ENCODE measurements around the gene PRDM1. TPM values are rescaled to one million over a fixed set of nuclear protein-coding genes. Genes with fewer than 3 reads are reported as not detected.

The PRDM1 gene
- total RNA-seq, 4 donors from 2014 or later = 7.0 to 20.8 (median 10.3) TPM

DNA sequence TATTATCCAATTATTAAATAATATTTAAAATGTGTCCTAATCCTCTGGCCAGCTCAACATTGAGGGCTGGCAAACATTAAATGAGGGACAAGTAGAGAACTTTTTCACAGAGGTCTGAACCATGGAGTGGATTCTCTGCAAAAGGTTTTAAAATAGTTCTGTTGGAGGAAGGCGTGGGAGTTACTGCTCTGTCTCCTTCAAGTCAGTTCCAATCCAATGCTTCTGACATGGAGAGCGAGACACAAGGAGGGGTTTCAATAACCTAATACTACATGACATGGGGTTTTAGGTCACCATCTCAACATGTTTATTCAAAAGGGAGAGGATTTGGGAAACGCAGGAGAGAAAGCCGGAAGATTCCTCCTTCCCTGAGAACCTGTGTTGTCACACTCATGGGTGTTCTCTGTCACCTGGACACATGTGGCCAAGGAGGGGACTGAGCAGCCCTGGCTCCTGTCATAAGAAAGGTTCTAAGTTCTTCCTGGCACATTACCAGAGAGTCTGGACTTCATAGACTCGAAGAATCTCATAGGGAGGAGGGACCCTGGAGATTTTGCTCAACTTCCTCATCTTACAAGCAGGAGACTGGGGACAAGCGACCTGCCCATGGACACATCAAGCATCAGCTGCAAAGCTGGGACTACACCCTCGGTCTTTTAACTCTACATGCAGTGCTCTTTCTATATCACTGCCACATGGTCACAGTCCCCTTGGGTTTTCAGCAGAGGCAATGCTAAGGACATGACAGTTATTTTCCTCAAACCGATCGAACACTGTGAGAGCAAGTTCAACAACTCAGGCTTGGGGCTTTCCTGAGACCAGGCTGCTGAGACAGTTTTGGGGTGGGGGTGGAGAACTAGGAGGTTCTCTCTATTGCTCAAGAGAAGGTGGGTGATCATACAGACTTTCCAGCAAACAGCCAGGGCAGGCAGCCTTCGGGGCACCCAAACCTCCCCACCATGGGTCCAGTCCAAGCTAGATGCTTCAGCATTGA lies 38.6 kb downstream of the PRDM1 start:
- TF ChIP-seq, protein P1, sequence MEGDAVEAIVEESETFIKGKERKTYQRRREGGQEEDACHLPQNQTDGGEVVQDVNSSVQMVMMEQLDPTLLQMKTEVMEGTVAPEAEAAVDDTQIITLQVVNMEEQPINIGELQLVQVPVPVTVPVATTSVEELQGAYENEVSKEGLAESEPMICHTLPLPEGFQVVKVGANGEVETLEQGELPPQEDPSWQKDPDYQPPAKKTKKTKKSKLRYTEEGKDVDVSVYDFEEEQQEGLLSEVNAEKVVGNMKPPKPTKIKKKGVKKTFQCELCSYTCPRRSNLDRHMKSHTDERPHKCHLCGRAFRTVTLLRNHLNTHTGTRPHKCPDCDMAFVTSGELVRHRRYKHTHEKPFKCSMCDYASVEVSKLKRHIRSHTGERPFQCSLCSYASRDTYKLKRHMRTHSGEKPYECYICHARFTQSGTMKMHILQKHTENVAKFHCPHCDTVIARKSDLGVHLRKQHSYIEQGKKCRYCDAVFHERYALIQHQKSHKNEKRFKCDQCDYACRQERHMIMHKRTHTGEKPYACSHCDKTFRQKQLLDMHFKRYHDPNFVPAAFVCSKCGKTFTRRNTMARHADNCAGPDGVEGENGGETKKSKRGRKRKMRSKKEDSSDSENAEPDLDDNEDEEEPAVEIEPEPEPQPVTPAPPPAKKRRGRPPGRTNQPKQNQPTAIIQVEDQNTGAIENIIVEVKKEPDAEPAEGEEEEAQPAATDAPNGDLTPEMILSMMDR (IDR thresholded peaks at IDR 0.05) = no peak
- DNase-seq (ENCODE audit: low spot score) (no peak), ATAC-seq (ENCODE audit: low FRiP score) (no peak)

DNA sequence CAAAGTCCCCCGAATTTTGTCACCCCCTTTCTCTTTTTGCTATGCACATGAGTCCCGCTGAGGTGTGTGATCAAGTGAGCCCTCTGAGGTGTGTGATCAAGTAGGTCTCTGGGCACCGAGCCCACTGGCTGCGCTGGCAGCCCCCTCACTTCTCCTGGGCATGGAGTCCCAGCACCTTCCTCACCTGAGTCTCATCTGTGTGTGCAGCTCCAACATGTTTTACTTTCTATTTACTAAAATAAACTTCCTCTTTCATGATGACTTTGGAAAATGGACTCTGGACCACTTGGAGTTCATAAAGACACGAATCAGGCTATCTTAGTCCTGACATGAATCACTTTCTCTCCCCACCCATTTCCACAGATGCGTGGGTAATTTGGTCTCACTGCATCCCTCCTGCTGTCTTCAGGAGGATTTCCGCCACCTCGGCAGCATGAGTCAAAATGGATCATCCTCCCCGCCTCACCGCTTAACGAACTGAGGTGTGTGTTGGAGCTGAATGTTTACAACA lies 39.8 kb downstream of the PRDM1 start:
- no peak for ATAC-seq (ENCODE audit: low FRiP score)
- TF ChIP-seq, protein P1 (IDR thresholded peaks at IDR 0.05) = no peak
- DNase-seq (ENCODE audit: low spot score) = no peak

DNA sequence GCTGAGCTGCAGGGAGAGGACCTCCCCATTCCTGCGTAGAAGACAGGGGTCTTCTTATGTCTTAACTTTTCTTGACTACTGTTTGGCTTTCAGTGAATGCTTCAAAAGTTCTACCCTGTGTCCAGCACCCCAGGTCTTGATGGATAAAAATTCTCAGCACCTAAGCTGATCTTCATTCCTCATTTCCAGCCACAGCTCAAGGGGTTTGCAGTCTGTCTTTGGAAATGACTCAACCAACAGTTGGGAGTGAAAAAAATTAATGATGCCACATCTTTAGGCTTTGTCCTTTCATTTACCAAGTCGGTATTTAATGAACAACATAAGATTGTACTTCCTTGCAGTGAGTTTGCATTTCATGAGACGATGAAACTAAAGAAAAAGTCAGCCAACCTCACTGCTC lies 40.3 kb downstream of the PRDM1 start:
- no peak for ATAC-seq (ENCODE audit: low FRiP score)
- TF ChIP-seq, protein P1 (IDR thresholded peaks at IDR 0.05) = no peak
- no peak for DNase-seq (ENCODE audit: low spot score)

DNA sequence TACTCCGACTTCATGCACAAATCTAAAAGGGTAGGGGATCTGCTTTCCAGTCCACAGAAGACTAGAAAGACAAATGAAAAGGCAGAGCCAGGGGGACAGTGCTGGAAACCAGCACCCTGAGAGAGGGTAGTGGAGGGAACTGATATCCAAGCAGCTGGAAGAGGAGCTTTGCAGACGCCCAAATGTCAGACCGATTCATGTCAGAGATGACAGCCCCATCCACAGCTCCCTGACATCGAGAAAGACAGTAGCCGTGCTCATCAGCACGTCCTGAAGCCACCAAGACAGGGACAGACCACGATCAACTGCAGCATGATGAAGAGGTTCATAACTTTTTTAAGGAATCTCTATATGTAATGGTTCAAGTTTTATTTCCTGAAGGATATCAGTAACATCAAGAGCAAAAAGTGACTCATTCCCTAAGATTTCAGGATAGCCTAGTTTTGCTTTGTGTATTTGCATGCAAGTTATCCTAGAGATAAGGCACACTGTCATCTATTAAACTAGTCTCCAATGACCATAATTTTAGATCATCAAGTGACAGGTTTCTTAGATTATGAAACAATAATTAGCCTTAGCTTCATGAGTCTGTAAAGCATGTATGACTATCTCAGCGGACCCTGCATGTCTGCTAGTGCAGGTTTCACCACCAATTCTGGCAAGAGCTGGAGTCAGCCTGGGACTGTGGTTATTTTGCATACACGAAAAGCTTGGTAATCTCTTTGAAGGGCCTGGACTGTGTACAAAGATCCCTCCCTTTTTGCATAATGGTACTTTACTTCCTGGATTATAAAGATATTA lies 43.0 kb downstream of the PRDM1 start:
- no peak for ATAC-seq (ENCODE audit: low FRiP score)
- TF ChIP-seq, protein P1 (IDR thresholded peaks at IDR 0.05) = no peak
- DNase-seq (ENCODE audit: low spot score) = no peak

DNA sequence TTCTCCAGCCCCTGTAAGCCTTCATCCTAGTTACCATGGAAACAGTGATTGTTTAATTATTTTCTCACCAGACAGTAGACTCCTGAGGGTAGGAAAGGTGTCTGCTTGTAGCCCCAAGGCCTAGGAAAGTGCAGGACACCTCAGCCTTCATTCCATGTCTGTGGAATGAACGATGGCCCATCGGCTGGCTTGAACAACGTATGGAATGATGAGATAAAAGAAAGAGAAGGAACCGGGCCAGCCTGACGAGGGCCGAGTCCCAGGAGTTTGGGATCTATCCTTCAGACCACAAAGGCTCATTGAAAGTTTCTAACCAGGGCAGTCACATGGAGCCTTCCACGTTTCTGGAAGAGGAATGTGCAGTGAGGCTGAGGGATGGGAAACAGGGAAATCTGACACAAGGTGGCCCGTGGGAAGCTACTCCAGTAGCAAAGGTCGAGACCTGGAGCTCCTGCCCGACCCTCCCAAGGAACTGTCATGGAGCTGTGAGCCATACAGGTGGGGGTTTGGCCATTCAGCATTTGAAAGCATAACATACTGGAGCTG lies 46.1 kb downstream of the PRDM1 start:
- TF ChIP-seq, protein P1 (IDR thresholded peaks at IDR 0.05) = no peak
- no peak for DNase-seq (ENCODE audit: low spot score)

DNA sequence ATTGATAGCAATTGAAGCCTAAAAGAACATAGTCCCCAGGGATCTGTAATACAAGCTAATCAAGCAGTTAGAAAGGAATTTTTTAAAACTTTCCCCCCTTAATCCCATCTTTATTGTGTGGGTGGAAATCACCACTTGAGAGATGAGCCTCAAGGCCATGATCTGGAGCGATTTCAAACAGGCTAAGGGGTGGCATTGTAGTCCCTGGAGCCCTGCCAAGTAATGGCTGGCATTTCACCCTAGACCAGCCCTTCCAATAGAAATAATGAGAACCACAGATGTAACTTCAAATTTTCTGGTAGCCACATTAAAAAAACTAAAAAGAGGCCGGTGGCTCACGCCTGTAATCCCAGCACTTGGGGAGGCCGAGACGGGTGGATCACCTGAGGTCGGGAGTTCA lies 46.9 kb downstream of the PRDM1 start:
- ATAC-seq (ENCODE audit: low FRiP score) = no peak
- TF ChIP-seq, protein P1 (IDR thresholded peaks at IDR 0.05) = no peak

More for the DNA sequence above, 46.1 kb downstream of the PRDM1 start:
- no peak for ATAC-seq (ENCODE audit: low FRiP score)

More for the DNA sequence above, 46.9 kb downstream of the PRDM1 start:
- no peak for DNase-seq (ENCODE audit: low spot score)
